Epithelial cell of proximal tubule (primary cell): ENCODE measurements around the gene BTG3. TPM values are rescaled to one million over a fixed set of nuclear protein-coding genes. Genes with fewer than 3 reads are reported as not detected.

Experiments
- DNase-seq: peaks from one replicate; pipeline ENCODE4 v3.0.0-alpha.2; 2011; ENCODE audit warnings: low read depth
- H3K4me3 ChIP-seq: 2 replicates; pipeline ENCODE4 v1.5.1; 2011; ENCODE audit warnings: low read depth, mild to moderate bottlenecking, low read length
- total RNA-seq: library from RNA; depleted of rRNA; stranded (reverse); fragments of >200 nt; gene quantifications from 2 replicates; pipeline ENCODE4 v1.2.3, GENCODE V29; 2015
- TF ChIP-seq, protein P1 (sequence below): conservative IDR thresholded peaks from 2 replicates; pipeline ENCODE4 v1.5.1; 2012; ENCODE audit warnings: low read depth, mild to moderate bottlenecking, low read length

The BTG3 gene
- total RNA-seq, 1 donor from 2014 or later: 101 TPM

- no peak overlapping the region for H3K4me3 ChIP-seq
- TF ChIP-seq, protein P1, sequence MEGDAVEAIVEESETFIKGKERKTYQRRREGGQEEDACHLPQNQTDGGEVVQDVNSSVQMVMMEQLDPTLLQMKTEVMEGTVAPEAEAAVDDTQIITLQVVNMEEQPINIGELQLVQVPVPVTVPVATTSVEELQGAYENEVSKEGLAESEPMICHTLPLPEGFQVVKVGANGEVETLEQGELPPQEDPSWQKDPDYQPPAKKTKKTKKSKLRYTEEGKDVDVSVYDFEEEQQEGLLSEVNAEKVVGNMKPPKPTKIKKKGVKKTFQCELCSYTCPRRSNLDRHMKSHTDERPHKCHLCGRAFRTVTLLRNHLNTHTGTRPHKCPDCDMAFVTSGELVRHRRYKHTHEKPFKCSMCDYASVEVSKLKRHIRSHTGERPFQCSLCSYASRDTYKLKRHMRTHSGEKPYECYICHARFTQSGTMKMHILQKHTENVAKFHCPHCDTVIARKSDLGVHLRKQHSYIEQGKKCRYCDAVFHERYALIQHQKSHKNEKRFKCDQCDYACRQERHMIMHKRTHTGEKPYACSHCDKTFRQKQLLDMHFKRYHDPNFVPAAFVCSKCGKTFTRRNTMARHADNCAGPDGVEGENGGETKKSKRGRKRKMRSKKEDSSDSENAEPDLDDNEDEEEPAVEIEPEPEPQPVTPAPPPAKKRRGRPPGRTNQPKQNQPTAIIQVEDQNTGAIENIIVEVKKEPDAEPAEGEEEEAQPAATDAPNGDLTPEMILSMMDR: no peak
- DNase-seq: no peak
Observed at GRCh38 chr21:17577701-17578100, 35.0 kb downstream of the BTG3 start.

DNA sequence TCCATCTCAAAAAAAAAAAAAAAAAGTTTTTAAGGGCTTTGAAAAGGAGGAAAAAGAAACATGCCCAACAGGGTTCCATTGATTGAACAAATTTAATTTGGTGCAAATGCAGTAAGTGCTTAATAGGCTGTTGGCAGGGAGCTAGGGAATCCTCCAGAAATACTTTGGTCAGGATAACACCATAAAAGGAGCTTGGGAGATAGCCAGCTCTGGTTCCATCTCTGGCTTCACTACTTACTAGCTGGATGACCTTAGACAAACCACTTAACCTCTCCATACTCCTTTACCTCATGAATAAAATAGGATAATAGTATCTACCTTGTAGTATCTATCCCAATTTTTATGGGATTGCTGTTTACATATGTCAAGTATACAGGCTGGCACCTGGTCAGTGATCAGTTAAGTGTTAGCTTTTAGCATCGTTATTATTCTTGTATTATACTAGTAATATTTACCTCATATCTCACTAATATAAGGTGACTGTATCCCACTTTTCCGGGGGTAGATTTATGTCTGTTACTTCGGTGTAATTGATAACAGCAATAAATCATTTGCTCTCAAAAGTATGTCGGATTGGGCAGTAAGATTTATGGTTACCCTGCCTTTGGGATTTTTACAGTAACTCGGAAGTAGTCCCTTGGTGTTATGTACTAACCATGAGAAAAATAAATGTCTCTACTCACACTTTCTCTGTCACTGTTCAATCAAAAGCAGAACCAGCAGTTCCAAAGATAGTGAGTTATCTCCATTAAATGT, 36.4 kb downstream of the BTG3 start:
- DNase-seq: no peak
- H3K4me3 ChIP-seq: no peak overlapping the region
- TF ChIP-seq, protein P1: no peak

DNA sequence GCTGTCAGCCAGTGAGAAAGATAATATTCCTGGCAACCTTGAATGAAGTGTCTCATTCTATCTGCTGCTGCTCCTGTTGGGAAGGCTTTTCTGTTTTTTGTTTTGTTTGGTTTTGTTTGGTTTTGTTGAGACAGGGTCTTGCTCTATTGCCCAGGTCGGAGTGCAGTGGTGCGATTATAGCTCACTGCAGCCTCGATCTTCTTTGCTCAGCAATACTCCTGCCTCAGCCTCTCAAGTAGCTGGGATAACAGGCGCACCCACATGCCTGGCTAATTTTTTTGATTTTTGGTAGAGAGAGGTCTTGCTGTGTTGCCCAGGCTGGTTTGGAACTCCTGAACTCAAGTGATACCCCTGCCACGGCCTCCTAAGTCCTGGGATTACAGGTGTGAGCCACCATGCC, 37.6 kb downstream of the BTG3 start:
- no peak overlapping the region for H3K4me3 ChIP-seq
- TF ChIP-seq, protein P1: no peak
- no peak for DNase-seq

DNA sequence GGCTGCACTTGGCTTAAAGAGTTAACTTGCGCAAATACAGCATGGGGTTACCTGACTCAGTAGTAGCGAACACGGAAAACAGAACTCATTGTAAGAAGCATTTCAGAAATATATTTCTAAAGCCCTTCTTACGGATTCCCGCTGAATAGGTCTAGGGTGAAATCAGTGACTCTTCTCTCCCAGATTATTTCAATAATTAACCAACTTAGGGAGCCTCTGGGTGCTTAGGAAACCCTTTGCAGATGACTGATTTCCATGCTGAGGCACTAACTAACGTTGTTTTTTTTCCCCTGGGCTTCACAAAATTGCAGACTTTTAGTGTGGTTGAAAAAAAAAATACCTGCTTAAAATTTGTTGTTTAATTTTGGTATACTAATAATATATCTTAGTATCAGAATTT, 40.3 kb downstream of the BTG3 start:
- TF ChIP-seq, protein P1: no peak
- DNase-seq: peak; percentile 51
- no peak overlapping the region for H3K4me3 ChIP-seq

DNA sequence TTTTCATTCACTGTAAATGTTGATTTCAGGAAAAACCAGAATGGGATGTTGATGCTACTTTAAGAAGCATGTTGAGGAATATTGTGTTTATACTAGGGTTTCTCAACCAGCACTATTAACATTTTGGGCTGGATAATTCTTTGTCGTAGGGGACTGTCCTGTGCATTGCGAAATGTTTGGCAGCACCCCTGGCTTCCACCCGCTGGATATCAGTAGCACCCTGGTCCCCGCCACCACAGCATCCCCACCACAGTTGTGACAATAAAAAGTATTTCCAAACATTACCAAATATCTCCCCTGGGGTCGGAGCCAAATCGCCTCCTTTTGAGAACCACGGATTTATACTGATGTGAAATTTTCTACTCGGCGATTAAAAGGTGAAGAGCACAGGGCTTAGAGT, 41.9 kb downstream of the BTG3 start:
- no peak for DNase-seq
- TF ChIP-seq, protein P1: no peak

DNA sequence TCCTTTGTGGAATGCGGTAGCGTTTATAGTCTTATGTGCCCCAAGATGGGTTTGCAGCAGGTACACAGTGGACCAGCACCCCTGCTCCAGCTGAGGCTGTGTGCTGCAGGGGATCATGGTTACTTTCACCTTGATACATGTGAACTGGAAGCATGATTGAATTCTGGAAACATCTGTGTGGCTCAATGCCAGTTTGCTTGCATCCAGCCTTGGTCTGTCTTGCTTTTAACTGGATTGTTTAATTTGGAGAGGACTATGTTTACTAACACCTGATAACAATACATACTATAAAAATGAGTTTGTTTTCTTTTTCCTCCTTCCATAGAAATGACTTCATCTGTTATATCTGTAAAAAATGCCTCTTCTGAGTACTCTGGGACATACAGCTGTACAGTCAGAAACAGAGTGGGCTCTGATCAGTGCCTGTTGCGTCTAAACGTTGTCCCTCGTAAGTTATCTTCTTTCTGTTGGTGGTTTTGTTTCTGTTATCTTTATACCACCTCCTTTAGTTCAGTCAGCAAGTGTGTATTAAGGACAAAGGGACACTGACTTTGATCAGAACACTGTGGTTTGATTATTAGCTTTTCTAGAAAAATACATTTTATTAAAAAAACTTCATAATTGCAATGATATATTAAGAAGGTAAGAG, 52.2 kb downstream of the BTG3 start:
- TF ChIP-seq, protein P1: no peak
- DNase-seq: no peak
- no peak overlapping the region for H3K4me3 ChIP-seq

More for the DNA sequence above, 41.9 kb downstream of the BTG3 start:
- no peak overlapping the region for H3K4me3 ChIP-seq
